ENCODE measurements around the gene ORMDL3.
A peak's percentile ranks its signal among the peaks of the same experiment; 100 is the strongest.
"Not testable (repeated sequence)": the region's sequence is repeated elsewhere in the genome, so short reads cannot be mapped to it uniquely, and the experiment has no call there.

Gene ORMDL3

GRCh38 chr17:39948489-39948828, 21.1 kb upstream of the ORMDL3 start:
- not testable (repeated sequence) for DNase-seq

GRCh38 chr17:39946551-39947330, 19.3 kb upstream of the ORMDL3 start:
- no peak for DNase-seq

- no peak for DNase-seq
Observed at GRCh38 chr17:39944393-39944711, 17.0 kb upstream of the ORMDL3 start.

GRCh38 chr17:39943702-39944392, 16.4 kb upstream of the ORMDL3 start:
- no peak for DNase-seq

GRCh38 chr17:39939588-39940419, 12.4 kb upstream of the ORMDL3 start:
- DNase-seq, result peak; percentile 13

- no peak for DNase-seq
Observed at GRCh38 chr17:39939106-39939505, 11.7 kb upstream of the ORMDL3 start.

GRCh38 chr17:39938140-39938869, 10.9 kb upstream of the ORMDL3 start:
- no peak for DNase-seq

GRCh38 chr17:39937447-39937846, 10.0 kb upstream of the ORMDL3 start:
- DNase-seq, result no peak

GRCh38 chr17:39935909-39936308, 8.5 kb upstream of the ORMDL3 start:
- DNase-seq, result no peak

- DNase-seq, result no peak
Observed at GRCh38 chr17:39934324-39934723, 6.9 kb upstream of the ORMDL3 start.

- no peak for DNase-seq
Observed at GRCh38 chr17:39933912-39934311, 6.5 kb upstream of the ORMDL3 start.

- DNase-seq, result no peak
Observed at GRCh38 chr17:39929646-39930407, 2.4 kb upstream of the ORMDL3 start.

GRCh38 chr17:39928858-39929645, 1.7 kb upstream of the ORMDL3 start:
- DNase-seq, result no peak

GRCh38 chr17:39927929-39928857, 792 bp upstream of the ORMDL3 start:
- DNase-seq, result no peak

GRCh38 chr17:39926588-39927100, 757 bp downstream of the ORMDL3 start:
- DNase-seq, result no peak

- no peak for DNase-seq
Observed at GRCh38 chr17:39926135-39926587, 1.2 kb downstream of the ORMDL3 start.

- DNase-seq, result peak; percentile 49
Observed at GRCh38 chr17:39925282-39926134, 1.9 kb downstream of the ORMDL3 start.

- DNase-seq, result no peak
Observed at GRCh38 chr17:39924691-39925055, 2.7 kb downstream of the ORMDL3 start.

Data from NCI-H1436 treated with DMSO at 0.1 percent for 48 hours (cell line).